ENCODE results near the gene PGAP1.
A peak's percentile ranks its signal among the peaks of the same experiment; 100 is the strongest.

PGAP1 gene, protein sequence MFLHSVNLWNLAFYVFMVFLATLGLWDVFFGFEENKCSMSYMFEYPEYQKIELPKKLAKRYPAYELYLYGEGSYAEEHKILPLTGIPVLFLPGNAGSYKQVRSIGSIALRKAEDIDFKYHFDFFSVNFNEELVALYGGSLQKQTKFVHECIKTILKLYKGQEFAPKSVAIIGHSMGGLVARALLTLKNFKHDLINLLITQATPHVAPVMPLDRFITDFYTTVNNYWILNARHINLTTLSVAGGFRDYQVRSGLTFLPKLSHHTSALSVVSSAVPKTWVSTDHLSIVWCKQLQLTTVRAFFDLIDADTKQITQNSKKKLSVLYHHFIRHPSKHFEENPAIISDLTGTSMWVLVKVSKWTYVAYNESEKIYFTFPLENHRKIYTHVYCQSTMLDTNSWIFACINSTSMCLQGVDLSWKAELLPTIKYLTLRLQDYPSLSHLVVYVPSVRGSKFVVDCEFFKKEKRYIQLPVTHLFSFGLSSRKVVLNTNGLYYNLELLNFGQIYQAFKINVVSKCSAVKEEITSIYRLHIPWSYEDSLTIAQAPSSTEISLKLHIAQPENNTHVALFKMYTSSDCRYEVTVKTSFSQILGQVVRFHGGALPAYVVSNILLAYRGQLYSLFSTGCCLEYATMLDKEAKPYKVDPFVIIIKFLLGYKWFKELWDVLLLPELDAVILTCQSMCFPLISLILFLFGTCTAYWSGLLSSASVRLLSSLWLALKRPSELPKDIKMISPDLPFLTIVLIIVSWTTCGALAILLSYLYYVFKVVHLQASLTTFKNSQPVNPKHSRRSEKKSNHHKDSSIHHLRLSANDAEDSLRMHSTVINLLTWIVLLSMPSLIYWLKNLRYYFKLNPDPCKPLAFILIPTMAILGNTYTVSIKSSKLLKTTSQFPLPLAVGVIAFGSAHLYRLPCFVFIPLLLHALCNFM

DNA sequence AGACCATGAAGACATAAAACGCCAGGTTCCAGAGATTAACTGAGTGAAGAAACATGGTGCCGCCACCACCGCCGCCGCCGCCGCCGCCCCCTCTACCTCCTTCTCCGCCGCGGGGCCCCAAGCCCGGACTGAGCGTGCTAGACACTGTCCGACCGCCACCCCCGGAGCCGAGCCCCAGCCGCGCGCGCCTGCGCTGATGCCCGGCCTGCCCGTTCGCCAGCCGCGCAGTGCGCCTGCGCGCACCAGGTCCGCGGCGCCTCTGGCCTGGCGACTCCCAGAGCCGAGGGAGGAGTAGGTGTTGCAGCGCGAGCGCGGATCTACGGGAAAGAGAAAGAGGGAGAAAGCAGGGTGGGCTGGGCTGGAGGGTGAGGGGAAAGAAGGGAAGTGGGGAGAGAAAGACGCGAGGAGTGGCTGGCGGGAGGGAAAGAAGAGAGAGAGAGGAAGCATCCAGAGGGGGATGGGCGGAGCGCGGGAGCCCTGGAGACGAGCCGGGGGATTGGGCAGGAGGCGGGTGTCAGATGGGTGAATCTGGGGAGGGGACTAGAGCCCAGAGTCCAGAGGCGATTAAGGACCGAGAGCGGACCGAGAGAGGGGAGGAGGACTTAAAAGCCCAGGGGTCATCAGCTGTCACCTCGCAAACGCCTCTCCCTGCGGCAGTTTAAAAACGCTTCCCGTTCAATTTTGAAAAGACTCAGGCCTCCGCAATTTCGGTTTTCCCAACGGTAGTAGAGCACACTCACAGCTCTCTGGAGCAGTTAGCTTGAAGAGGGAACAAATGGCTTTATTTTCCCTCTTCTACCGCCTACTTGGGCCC, at the start of gene PGAP1:
TSS of gene PGAP1 (minus strand) at position 146 of the 814 bp plus-strand sequence. CDS start at position 55, 91 bp downstream.
- peaks cover 46% of the 10 kb centered on the region for H3K79me2 ChIP-seq (ENCODE audit: insufficient read depth, low read length)
- H4K20me1 ChIP-seq (ENCODE audit: insufficient read depth, low read length, poor library complexity, severe bottlenecking) = peaks cover 19% of the 10 kb centered on the region
- peak within 1 kb of the TSS; percentile 99 for H3K4me3 ChIP-seq (ENCODE audit: low read length, poor library complexity, severe bottlenecking)
- H3K4me1 ChIP-seq (ENCODE audit: insufficient read depth, low read length, poor library complexity, severe bottlenecking) = peaks cover 42% of the 10 kb centered on the region
- H3F3A ChIP-seq (ENCODE audit: low read depth) = no peaks in the 10 kb centered on the region
- no peaks in the 10 kb centered on the region for H3K36me3 ChIP-seq (ENCODE audit: insufficient read depth, low read length)
- H3K9me2 ChIP-seq (replicated peaks; ENCODE audit: low read depth, low read length) = no peaks in the 10 kb centered on the region
- H3K27me3 ChIP-seq (ENCODE audit: insufficient read depth, low read length, poor library complexity, severe bottlenecking) = peaks cover 4% of the 10 kb centered on the region
- peak within 1 kb of the TSS; percentile 81 for H2AFZ ChIP-seq (ENCODE audit: low read length)
- peak within 1 kb of the TSS; percentile 87 for H3K4me2 ChIP-seq (ENCODE audit: low read depth, low read length, poor library complexity, severe bottlenecking)
- H3K9me3 ChIP-seq (ENCODE audit: insufficient read depth, low read depth, low read length) = no peaks in the 10 kb centered on the region
- TF ChIP-seq EZH2phosphoT487 (IDR thresholded peaks at IDR 0.05; ENCODE audit: borderline replicate concordance) = no peak
- TF ChIP-seq, protein P1, sequence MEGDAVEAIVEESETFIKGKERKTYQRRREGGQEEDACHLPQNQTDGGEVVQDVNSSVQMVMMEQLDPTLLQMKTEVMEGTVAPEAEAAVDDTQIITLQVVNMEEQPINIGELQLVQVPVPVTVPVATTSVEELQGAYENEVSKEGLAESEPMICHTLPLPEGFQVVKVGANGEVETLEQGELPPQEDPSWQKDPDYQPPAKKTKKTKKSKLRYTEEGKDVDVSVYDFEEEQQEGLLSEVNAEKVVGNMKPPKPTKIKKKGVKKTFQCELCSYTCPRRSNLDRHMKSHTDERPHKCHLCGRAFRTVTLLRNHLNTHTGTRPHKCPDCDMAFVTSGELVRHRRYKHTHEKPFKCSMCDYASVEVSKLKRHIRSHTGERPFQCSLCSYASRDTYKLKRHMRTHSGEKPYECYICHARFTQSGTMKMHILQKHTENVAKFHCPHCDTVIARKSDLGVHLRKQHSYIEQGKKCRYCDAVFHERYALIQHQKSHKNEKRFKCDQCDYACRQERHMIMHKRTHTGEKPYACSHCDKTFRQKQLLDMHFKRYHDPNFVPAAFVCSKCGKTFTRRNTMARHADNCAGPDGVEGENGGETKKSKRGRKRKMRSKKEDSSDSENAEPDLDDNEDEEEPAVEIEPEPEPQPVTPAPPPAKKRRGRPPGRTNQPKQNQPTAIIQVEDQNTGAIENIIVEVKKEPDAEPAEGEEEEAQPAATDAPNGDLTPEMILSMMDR (conservative IDR thresholded peaks at IDR 0.05; ENCODE audit: low read length) = no peak
- peak within 1 kb of the TSS; percentile 82 for H3K9ac ChIP-seq (ENCODE audit: low read depth, low read length, poor library complexity, severe bottlenecking)

DNA sequence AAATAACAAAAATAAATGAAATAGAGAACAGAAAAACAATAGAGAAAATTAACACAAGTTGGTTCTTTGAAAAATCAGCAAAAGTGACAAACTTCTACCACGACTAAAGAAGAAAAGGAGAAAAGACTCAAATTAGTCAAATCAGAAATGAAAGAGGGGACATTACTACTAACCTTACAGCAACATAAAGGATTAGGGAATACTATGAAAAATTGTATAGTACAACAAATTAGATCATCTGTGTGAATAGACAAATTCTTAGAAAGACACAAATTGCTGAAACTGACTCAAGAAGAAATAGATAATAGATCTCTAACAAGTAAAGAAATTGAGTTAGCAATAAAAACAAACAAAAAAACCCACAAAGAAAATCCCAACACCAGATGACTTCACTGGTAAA, 48.5 kb upstream of the PGAP1 start:
- H3K79me2 ChIP-seq (ENCODE audit: insufficient read depth, low read length) = no peaks in the 10 kb centered on the region
- no peak overlapping the region for H2AFZ ChIP-seq (ENCODE audit: low read length)
- H3K9me3 ChIP-seq (ENCODE audit: insufficient read depth, low read depth, low read length) = no peaks in the 10 kb centered on the region
- H3K36me3 ChIP-seq (ENCODE audit: insufficient read depth, low read length) = no peaks in the 10 kb centered on the region
- no peaks in the 10 kb centered on the region for H4K20me1 ChIP-seq (ENCODE audit: insufficient read depth, low read length, poor library complexity, severe bottlenecking)
- H3K4me1 ChIP-seq (ENCODE audit: insufficient read depth, low read length, poor library complexity, severe bottlenecking) = peaks cover 3% of the 10 kb centered on the region
- H3K4me2 ChIP-seq (ENCODE audit: low read depth, low read length, poor library complexity, severe bottlenecking) = no peak overlapping the region
- no peaks in the 10 kb centered on the region for H3K27me3 ChIP-seq (ENCODE audit: insufficient read depth, low read length, poor library complexity, severe bottlenecking)
- no peaks in the 10 kb centered on the region for H3F3A ChIP-seq (ENCODE audit: low read depth)
- no peaks in the 10 kb centered on the region for H3K9me2 ChIP-seq (replicated peaks; ENCODE audit: low read depth, low read length)
- no peak overlapping the region for H3K9ac ChIP-seq (ENCODE audit: low read depth, low read length, poor library complexity, severe bottlenecking)
- TF ChIP-seq, protein P1 (conservative IDR thresholded peaks at IDR 0.05; ENCODE audit: low read length) = no peak
- no peak for TF ChIP-seq EZH2phosphoT487 (IDR thresholded peaks at IDR 0.05; ENCODE audit: borderline replicate concordance)
- H3K4me3 ChIP-seq (ENCODE audit: low read length, poor library complexity, severe bottlenecking) = no peak overlapping the region

DNA sequence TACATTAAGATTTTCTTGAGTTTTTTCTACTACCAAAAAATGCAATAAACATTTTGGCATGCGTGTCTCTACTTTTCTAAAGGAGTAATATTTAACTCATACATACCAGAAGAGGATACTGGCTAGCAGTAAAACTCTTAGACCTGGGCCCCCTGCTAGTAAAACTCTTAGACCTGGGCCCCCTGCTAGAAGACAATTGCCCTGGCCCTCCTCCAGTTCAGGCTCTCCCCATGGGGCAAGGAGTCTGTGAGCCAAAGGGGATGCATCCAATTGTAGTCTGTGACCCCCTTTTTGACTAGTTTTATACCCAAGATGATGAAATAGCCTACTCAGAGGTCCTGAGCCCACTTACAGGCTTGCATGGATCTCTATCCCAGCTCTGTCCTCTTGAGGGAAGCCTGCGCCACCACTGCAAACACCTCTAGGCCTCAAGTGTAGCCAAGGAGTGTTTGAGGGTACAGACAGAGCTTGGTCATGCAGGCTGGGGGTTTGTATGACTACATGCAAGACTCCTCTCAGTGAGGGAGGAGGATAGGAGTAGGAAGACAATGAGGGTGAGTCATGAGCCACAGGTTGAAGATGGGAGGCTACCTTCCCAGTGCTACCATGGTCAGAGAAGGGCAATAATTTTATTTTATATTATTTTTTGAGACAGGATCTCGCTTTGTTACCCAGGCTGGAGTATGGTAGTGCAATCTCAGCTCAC, 45.2 kb upstream of the PGAP1 start:
- TF ChIP-seq EZH2phosphoT487 (IDR thresholded peaks at IDR 0.05; ENCODE audit: borderline replicate concordance) = no peak
- TF ChIP-seq, protein P1 (conservative IDR thresholded peaks at IDR 0.05; ENCODE audit: low read length) = no peak

More for the DNA sequence above, 45.2 kb upstream of the PGAP1 start:
- Histone ChIP-seq H3K9me2 (replicated peaks; ENCODE audit: low read depth, low read length) (no peaks in the 10 kb centered on the region), H3K79me2 (ENCODE audit: insufficient read depth, low read length) (no peaks in the 10 kb centered on the region), H3K4me2 (ENCODE audit: low read depth, low read length, poor library complexity, severe bottlenecking) (no peak overlapping the region), H3K9ac (ENCODE audit: low read depth, low read length, poor library complexity, severe bottlenecking) (no peak overlapping the region), H3F3A (ENCODE audit: low read depth) (no peaks in the 10 kb centered on the region), H4K20me1 (ENCODE audit: insufficient read depth, low read length, poor library complexity, severe bottlenecking) (no peaks in the 10 kb centered on the region), H3K9me3 (ENCODE audit: insufficient read depth, low read depth, low read length) (no peaks in the 10 kb centered on the region), H3K27me3 (ENCODE audit: insufficient read depth, low read length, poor library complexity, severe bottlenecking) (no peaks in the 10 kb centered on the region), H3K4me3 (ENCODE audit: low read length, poor library complexity, severe bottlenecking) (no peak overlapping the region), H2AFZ (ENCODE audit: low read length) (no peak overlapping the region), H3K36me3 (ENCODE audit: insufficient read depth, low read length) (no peaks in the 10 kb centered on the region), H3K4me1 (ENCODE audit: insufficient read depth, low read length, poor library complexity, severe bottlenecking) (no peaks in the 10 kb centered on the region)

Measured in Loucy (cell line).